Measurements from ENCODE around the gene TSPAN4.

DNA sequence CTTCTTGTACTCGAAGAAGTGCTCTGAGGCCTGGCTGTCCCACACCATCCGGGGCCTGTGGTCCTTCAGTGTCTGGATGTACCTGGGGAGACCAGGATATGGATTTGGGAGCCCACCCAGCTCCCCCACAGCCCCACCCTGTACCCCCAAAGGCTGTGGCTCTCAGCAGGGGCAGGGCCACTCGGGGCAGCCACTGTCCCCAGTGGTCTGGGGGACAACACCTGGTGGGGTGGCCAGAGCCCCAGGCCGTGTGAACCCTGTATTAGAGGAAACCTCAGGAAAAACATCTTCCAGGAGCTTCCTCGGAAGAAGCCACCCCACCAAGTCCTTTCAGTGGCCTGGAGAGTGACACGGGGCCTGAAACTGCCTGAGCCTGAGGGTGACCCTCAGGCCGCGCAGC, 27.8 kb downstream of the TSPAN4 start:
- TF ChIP-seq POLR2AphosphoS5 (IDR thresholded peaks at IDR 0.05) (no peak), CTCF (IDR thresholded peaks at IDR 0.05) (no peak)

All from stomach (tissue), 4 donors.